ENCODE results near the gene STUB1. TPM values are rescaled to one million over a fixed set of nuclear protein-coding genes. Genes with fewer than 3 reads are reported as not detected.

STUB1 gene
- total RNA-seq, 5 donors from 2014 or later (not counting 1 experiment from before 2014, with no cell fraction given): 67.3 to 119 (median 114) TPM

- no peaks in the 10 kb centered on the region for H3K9me3 ChIP-seq
- Mint-ChIP-seq H3K27me3 (no peaks in the 10 kb centered on the region), H3K36me3 (peaks cover 9% of the 10 kb centered on the region), H3K9me3 (no peaks in the 10 kb centered on the region), H3K4me3 (no peak overlapping the region), H3K27ac (no peak overlapping the region), H3K4me1 (peaks cover 0 to 2% (median 0%) of the 10 kb centered on the region in 3 donors)
- DNase-seq (no peak), ATAC-seq (replicated peaks in 1 of 4) (no peak)
- no peaks in the 10 kb centered on the region for H3K27me3 ChIP-seq (replicated peaks in 1 of 2; ENCODE audit: control insufficient read depth in 2 of 2, extremely low read depth in 1 of 2, insufficient read depth in 2 of 2, low read length in 1 of 2)
- no peak overlapping the region for H3K27ac ChIP-seq (ENCODE audit: low read length)
- peaks cover 23 to 42% of the 10 kb centered on the region in 2 donors for H3K36me3 ChIP-seq (ENCODE audit: control insufficient read depth in 2 of 2, extremely low read depth in 1 of 2, insufficient read depth in 1 of 2, low read length in 1 of 2)
- H3K4me3 ChIP-seq (ENCODE audit: control insufficient read depth in 1 of 2, extremely low read depth in 1 of 2, low read length in 1 of 2): no peak overlapping the region
- CTCF ChIA-PET: no interaction called here
- WGBS (ENCODE audit: insufficient coverage): 99% methylated on average over 10 of the region's 12 CpGs
- H3K4me1 ChIP-seq (ENCODE audit: control insufficient read depth in 1 of 2, extremely low read depth in 1 of 2, insufficient read depth in 2 of 2, low read length in 2 of 2): peaks cover 0 to 12% of the 10 kb centered on the region in 2 experiments
- POLR2A ChIA-PET: no interaction called here
Measured at GRCh38 chr16:732332-732731, 52.1 kb downstream of the STUB1 start.

Other genes with a start within 250 kb of the STUB1 start
- 10 to 100 TPM; 61.7 to 89.0 (median 82.7) TPM for gene CAPN15, start 152.7 kb upstream of the STUB1 start, total RNA-seq
- not detected for gene PRR35, start 120.0 kb upstream of the STUB1 start, total RNA-seq
- 1 to 10 TPM; 1.3 to 5.0 (median 3.6) TPM for gene NHLRC4, start 113.4 kb upstream of the STUB1 start, total RNA-seq
- 10 to 100 TPM; 38.2 to 86.9 (median 63.1) TPM for gene PIGQ, start 110.4 kb upstream of the STUB1 start, total RNA-seq
- 10 to 100 TPM; 14.1 to 28.0 (median 24.4) TPM for gene RAB40C, start 90.3 kb upstream of the STUB1 start, total RNA-seq
- 1 to 10 TPM in 3 of 5 donors, under 1 TPM in 2; 0.15 to 1.5 (median 1.0) TPM for gene WFIKKN1, start 49.4 kb upstream of the STUB1 start, total RNA-seq
- 10 to 100 TPM; 42.1 to 94.0 (median 87.2) TPM for gene METTL26, start 44.1 kb upstream of the STUB1 start, total RNA-seq
- 10 to 100 TPM; 19.1 to 43.0 (median 40.0) TPM for gene MCRIP2, start 38.6 kb upstream of the STUB1 start, total RNA-seq
- 10 to 100 TPM; 19.7 to 35.7 (median 23.4) TPM for gene WDR90, start 31.0 kb upstream of the STUB1 start, total RNA-seq
- gene RHOT2, start 12.3 kb upstream of the STUB1 start, total RNA-seq: 100 to 1,000 TPM; 181 to 320 (median 286) TPM
- 1 to 10 TPM; 2.0 to 3.6 (median 2.5) TPM for gene RHBDL1, start 4.7 kb upstream of the STUB1 start, total RNA-seq
- gene JMJD8, start 3.9 kb downstream of the STUB1 start, total RNA-seq: 10 to 100 TPM; 27.3 to 54.4 (median 49.1) TPM
- 10 to 100 TPM; 10.7 to 22.4 (median 18.4) TPM for gene WDR24, start 10.0 kb downstream of the STUB1 start, total RNA-seq
- 10 to 100 TPM; 16.4 to 65.5 (median 50.2) TPM for gene FBXL16, start 25.4 kb downstream of the STUB1 start, total RNA-seq
- gene METRN, start 34.7 kb downstream of the STUB1 start, total RNA-seq: 10 to 100 TPM in 3 of 5 donors, 1 to 10 TPM in 2; 4.2 to 18.2 (median 12.0) TPM
- 10 to 100 TPM; 22.9 to 38.8 (median 27.2) TPM for gene ANTKMT, start 40.7 kb downstream of the STUB1 start, total RNA-seq
- gene CCDC78, start 46.0 kb downstream of the STUB1 start, total RNA-seq: 10 to 100 TPM in 1 of 5 donors, 1 to 10 TPM in 4; 3.1 to 17.1 (median 8.6) TPM
- gene HAGHL, start 46.7 kb downstream of the STUB1 start, total RNA-seq: 10 to 100 TPM in 4 of 5 donors, 1 to 10 TPM in 1; 9.9 to 50.1 (median 31.6) TPM
- gene CIAO3, start 60.6 kb downstream of the STUB1 start, total RNA-seq: 10 to 100 TPM; 36.2 to 69.1 (median 58.6) TPM
- gene MSLN, start 80.3 kb downstream of the STUB1 start, total RNA-seq: under 1 TPM in 2 of 5 donors, not detected in 3; 0.55 to 0.60 TPM
- gene RPUSD1, start 108.0 kb downstream of the STUB1 start, total RNA-seq: 10 to 100 TPM; 16.0 to 35.3 (median 34.5) TPM
- 10 to 100 TPM; 29.6 to 73.2 (median 49.5) TPM for gene CHTF18, start 108.2 kb downstream of the STUB1 start, total RNA-seq
- gene GNG13, start 120.3 kb downstream of the STUB1 start, total RNA-seq: not detected